ENCODE measurements around the gene JAM3.

The JAM3 gene

DNA sequence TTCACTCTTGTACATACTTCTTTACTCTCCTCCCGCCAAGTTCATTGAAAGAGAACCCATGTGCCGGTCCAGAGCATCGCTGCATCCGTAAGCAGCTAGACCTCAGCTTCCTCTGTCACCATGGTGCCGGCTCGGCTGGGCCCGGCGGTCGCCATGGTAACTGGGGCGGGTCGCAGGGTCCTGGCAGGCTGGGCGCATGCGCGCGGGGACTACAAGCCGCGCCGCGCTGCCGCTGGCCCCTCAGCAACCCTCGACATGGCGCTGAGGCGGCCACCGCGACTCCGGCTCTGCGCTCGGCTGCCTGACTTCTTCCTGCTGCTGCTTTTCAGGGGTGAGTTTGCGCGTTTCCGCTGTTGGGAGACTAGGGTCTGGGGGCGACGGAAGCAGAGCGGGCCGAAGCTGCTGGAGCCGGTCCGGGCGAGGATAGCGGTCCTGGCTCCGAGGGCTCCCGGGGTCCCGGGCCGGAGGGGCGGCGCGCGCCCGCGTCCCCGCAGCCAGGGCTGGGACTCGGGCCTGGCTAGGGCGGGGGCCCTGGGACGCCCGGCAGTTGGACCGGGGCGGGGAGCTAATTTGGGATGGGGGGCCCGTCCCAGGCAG, at the start of gene JAM3:
JAM3 (plus strand) TSS at position 244 of the 597 bp plus-strand sequence; CDS start at position 256, 12 bp downstream.
- DNase-seq: peak; percentile 83

DNA sequence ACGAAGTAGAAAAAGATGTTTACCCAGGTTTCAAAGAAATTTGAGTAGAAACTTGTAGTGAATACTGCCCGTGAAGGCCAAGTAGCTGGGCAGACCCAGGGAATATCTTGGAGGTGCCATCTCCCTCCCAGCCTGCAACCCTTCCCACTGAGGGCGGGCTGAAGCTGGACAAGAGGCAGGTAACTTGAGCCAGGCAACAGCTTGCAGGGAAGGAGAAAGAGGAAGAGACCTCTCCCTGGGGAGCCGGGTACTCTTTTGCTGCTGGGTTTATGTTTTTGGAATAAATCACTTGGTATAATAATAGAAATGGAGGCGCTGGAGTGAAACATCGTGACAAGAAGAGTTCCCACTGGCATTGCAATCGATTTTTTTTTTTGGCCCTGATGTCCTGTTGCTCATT, 49.4 kb upstream of the JAM3 start:
- DNase-seq: peak; percentile 50

DNA sequence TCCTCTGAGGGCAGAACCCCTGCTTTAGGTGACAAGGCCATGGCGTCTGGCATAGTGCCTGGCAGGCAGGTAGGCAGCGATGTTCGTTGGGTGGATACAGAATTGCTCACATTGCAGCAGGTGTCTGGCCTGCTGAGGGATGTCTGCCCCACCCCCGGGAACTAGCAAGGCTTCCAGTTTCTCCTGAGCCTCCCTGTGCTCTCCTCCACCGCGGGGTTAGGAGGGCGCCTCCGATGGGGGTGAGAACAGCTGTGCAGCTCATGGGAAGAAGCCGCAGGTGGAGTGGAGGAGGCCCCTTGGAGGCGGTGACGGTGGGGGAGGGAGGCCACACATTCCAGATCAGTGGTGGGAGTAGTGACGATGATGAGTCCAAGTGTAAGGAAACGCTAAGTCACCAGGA, 48.3 kb upstream of the JAM3 start:
- no peak for DNase-seq

DNA sequence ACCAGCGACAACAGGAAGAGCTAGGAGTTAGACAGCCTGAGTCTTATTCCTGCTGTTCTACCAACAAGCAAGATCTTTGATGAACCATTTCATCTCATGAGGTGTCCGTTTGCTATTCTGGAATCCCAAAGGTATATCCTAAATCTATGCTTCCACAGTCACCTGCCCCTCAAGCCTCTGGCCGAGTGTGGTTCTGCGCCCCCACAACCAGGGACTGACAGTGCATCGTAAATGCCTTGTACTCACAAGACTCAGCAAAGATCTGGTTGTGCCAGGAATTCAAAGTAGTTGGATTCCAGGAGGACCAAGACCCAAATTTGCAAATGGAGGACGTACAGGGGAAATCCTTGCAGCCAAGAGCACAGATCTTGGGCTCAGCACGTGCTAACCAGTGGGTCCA, 47.5 kb upstream of the JAM3 start:
- DNase-seq: no peak

DNA sequence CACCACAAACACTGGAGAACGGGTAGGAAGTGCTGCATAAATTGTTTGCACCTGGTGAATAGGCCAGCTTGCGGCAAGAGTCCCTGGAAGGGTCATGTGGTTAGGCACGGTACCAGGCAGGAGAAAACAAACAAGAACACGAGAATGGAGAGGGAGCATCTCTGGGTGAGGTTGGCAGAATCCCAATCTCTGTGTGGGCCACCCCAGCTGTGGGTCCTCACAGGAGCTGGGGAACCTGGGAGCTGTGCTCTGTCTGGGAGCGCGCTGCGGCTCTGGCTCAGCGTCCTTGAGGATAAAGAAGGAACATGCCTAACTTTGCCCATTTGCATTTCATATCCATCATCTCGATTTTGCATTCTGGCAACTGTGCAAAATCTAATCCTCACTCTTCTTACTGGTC, 46.1 kb upstream of the JAM3 start:
- no peak for DNase-seq

DNA sequence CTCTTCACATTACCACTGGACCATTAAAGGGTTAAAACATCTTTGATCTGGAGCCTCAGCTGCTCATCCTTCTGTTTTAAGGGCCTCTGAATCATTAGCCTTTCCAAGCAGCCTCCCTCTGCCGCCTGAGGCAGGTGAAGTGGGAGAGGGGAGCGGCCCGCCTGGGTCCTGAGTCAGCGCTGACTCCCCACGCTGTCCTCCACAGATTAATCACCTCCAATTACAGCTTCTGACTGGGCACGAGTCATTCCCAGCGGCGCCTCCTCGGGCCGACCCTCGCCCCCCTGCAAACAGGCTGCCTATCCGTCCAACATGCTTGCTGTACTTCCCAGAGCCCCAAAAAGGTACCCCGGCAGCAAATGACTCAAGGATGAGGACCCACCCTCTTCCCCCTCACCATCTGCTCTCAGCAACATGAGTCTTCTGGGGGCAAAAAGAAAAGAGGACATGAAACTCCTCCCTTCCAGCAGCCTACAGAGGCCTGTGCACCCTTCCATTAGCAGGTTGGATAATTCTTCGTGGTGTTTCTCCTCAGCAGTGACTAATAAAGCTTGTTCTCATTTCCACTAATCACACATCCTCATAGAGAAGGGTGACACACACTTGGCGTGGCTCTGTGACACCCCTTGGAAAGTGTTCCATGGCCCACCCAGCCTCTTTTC, 44.3 kb upstream of the JAM3 start:
- DNase-seq: no peak

DNA sequence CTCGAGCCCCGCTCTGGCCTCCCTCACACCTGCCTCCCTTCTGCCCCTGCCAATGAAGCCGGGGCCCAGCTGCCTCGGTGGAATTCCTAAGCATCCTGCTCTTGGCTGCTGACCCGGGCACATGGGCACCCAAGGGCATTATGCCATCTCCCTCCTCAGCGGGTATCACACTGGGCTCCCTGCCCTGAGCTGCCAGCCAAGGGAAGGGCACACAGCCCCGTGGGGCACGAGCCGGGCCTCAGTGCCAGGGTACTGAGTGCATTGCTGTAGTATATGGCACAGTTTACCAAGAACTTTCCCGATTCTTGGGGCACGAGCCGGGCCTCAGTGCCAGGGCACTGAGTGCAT, 43.8 kb upstream of the JAM3 start:
- no peak for DNase-seq

DNA sequence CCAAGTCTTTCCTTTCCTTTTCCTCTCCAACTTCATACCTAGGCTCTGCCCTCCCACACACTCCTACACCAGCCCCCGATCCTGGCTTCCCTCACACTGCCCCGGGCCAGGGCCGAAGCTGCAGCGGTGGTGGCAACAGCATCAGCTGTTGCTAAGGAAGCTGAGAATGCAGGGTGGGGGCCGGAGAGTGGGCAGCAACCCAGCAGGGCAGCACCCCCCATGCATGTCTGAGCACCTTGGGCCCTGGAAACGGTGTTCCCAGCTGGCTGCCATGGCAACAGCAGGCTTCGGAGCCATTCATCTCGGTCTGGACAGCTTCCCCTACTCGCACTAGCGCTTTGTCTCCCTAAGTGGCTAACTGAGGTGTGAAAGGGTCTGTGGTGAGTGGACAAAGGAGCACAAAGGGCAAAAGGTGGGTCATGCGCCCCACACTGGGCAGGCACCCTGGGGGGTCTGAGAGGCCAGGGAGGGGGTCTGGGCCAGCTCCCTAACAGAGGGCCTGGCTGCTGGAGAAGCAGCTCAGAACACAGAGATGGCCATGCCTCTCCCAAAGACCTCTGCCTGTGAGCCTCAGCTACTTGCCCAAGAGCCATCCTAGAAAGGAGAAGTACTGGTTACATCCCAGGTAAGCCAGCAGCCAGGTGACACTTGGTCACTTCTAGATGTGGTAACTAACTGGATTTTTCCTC, 42.1 kb upstream of the JAM3 start:
- DNase-seq: no peak

DNA sequence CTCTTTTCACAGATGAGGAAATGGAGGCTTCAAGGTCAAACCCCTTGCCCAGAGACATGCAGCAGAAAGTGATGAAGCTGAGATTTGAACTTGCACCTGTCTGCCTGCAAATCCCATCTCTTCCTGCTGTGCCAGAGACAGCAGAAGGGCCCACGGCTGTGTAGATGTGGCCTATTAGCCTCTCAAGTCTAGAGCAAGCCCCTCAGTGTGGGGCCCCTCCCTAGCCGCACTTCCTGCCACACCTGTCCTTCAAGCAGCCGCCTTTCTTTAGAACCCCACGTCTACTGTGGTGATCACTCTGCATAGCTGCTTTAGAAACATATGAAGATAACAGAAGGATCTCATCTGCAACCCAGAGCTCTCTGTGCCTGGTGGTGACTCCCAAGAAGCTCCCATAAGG, 41.2 kb upstream of the JAM3 start:
- no peak for DNase-seq

DNA sequence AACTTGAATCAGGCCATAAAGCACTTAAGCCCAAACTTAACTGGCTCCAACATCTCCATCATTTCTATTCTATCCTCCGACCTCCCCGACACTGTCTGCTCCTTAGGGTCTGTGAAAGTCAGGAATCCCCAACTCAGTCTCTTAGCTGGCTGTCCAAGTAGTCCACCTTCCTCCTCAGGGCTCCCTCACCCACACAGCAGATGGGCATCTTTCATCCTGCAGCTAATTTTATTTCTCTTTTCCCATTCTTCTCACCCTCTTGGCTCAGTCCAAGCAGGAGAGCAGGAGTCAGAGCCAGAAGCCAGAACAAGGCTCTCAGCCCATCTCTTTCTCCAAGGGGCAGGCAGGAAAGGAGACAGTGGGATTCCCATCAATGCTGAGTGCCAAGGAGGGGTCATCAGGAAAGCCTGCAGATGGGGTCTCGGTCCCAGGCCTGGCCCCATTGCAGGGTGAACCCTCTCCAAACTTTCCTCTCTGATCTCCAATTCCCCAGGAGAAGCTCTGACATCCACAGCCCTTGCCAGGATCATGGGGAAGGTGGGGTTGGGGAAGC, 40.4 kb upstream of the JAM3 start:
- no peak for DNase-seq

DNA sequence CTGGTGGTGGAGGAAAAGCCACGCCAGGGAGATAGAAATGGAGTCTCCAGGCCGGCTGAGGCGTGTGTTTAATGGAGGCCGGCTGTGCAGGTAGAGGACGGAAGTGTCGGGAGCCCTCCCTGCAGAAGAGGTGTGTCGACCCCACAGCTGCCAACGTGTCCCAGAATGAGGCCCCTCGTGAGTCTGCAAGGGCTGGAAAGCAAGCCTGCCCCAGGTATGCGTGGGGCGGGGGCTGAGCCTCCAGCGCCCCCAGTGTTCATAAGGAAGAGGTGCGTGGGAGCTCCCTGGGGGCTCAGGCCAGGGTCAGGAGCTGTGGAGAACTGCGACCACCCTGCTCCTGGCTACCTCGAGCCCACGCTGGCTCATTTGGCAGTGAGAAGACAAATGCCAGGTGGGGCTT, 38.0 kb upstream of the JAM3 start:
- no peak for DNase-seq

DNA sequence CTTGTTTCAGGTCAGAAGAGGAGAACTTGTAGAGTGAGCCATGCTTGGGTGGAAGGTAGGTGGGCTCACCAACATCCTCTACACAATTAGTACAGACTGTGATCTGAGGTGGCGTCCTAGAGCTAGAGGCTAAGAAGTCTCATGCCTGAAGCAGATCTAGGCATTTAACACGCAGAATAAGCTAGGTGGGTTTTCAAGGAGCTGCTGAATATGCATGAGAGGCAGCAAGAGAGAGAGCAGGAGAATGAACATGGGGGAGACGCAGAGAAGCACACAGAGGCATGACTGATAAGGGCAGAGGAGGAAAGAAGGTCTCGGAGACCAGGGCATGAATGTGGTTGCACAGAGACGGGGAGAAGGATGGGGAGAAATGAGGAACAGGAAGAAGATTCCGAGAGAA, 36.8 kb upstream of the JAM3 start:
- no peak for DNase-seq

DNA sequence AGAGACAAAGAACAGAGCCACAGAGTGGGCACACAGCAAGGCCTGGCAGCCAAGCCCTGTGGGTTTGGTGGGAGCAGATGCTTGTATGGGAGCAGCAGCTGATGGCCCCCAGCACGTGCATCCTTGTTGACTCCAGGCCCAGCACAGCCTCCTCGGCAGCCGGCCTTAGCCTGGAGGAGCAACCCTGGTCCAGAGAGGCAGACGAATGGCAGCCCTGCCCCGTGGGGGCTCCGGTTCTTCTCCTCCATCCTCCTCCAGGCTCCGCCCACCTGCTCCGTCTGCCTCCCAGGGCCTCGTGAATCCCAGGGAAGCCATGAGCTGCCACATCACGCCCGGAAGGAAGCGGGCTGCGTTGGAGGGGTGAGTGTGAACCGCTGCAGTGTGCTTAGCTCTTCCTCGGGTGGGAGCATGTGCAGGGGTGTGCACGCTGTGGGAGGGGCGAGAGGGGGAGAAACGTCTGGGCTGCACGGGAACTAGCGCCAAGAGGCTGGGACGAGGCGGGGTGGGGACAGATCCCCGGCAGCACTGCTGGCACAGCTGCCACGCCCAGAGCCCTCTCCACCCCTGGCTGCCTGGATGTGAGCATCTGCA, 36.3 kb upstream of the JAM3 start:
- peak; percentile 42 for DNase-seq

DNA sequence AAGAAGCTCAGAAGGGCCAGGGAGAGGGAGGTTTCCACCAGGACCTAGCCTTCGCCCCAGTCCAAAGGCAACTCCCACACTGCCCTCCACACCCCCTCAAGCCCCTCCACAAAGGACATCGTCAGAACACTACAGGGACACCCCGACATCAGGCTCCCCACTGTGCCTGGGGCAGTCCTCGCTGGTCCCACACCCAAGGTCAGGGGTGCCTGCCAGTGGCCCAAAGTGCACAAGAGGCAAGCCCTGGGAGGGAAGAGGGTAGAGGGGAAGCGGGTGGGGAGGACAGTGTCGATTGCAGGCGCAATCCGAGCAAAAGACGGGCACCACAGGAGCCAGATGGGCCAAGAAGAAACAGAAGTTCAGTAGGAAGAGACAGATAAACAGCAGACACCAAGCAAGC, 35.6 kb upstream of the JAM3 start:
- DNase-seq: no peak

DNA sequence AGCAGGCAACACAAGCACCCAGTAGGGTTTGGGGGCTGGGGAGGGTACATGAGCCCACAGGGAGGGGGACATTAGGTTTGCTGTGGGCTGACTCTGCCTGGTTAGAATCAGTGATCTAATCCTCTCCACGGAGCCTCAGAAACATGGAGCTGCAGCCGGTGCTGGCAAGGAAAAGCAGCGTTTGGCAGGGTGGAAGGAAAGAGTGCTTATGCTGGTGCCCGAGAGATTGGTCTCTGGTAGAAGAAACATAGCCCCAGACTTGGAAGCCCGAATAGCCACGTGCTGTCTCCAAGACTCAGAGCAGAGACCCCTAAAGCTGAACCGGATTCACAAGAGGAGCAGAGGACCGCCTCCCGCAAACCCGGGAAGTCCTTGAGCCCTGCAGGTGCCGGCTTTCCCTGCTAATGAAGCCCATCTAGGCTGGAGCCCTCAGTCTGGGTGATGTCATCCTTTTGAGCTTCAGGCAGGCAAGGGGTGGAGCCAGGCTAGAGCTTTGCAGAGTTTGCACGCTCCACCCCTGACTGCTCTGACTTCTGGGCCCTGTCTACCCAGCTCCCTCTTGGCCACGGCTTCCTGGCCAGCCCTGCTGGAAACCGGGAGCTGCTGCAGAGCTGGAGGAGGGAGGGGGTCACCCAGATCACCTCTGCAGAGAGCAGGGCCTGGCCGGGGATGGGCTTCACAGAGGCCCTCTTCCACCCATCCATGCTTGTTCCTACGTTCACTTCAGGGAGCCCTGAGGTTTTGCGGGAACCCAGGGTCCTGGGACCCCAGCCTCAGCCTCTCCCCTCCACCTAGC, 35.0 kb upstream of the JAM3 start:
- DNase-seq: peak; percentile 92

DNA sequence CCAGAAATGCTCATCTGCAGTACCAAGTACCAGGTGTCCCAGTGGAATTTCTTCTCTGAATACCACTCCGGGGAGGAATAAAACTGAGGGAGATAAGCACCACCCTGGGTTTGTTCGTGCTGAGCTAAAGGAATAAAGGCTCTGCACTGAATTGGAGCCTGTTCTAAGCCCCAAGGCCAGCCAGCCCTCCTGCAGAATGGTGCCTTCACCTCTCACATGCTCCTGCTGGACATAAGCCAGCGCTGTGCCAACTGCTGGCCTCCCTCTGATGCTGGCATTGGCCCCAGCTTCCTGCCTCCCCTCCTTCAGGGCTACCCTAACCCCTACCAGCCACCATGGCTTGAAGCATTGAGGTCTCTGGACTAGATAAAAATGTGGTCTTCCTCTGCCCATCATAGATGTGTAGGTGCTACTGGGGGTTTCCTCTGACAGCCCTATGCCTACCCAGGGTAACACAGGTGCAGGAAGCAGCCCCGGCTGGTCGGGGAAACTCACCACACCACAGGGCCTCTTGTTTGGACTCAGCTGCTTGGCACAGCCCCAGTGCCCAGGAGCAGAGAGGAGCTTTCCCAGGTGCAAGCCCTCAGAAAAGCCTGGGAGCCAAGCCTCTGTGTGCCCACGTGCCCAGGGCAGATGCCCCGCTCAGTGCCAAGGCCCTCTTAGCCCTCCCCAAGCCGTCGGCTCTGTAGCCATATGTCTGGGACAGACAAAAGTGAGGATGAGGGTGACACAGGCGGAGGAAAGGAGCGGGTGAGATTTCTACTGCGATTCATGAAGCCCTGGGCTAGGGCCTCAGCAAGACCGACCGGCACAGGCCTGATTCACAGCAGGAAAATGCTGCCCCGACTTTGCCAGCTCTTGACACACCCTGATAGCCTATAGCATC, 34.1 kb upstream of the JAM3 start:
- no peak for DNase-seq

DNA sequence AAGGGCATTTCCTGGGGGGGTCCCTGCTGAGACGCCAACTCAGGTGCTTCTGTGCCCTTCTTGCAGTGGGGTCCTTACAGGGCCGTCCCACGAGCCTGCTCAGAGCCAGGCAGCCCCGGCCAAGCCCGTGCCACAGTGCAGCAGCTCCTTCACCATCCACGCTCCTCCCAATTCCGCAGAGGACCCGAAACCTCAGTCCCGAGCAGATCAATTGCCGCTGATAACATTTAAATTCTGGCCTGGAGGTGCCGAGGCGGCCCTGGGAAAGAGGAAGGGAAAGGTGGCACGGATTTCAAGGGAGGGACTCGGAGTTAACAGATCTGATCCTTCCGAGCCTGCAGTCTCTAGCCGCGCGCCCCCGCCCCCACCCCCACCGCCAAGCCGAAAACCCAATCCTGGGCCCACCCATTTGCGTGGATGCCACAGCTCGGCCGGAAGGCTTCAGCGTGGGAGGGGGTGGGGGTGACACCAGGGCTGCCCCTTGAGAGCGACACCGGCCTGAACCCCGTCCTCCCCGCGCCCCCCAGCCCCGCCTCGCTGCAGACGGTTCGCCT, 32.3 kb upstream of the JAM3 start:
- no peak for DNase-seq

DNA sequence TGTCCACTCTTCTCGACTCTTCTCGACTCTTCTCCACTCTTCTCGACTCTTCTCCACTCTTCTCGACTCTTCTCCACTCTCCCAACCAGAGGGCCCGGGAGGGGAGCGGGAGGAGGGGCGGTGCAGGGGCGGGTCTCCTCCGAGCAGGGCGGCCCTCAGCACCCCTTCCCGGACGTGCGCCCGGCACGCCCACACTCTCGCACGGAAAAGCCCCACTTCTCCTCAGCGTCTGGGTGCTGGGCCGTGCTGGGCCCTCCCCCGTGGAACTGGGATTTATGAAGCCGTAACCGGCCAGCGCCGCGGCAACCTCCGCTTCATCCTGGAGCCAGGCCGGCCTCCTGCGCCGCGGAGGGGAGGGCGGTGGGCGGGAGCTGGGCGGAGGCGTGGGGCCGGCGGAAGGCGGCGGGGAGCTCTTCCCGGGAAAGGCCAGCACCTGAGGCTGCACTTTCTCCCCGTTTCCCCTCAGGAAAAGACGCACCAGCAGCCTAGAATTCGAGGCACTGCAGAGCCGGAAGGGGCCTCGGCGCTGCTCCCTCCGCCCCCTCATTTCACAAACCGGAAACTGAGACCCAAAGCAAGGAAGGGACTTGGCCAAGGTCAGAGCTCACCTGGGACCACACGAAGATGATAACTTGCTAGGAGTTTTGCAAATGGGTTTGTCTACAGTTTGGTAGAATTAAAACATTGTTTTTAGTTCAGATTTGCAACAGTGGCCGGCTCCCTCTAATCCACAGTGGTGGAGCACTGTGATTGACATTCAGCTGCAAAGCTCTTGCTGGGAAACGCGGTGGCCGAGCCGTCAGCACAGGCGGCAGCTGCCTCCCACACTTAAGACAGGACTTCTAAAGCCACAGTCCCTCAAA, 31.6 kb upstream of the JAM3 start:
- DNase-seq: peak; percentile 77

DNA sequence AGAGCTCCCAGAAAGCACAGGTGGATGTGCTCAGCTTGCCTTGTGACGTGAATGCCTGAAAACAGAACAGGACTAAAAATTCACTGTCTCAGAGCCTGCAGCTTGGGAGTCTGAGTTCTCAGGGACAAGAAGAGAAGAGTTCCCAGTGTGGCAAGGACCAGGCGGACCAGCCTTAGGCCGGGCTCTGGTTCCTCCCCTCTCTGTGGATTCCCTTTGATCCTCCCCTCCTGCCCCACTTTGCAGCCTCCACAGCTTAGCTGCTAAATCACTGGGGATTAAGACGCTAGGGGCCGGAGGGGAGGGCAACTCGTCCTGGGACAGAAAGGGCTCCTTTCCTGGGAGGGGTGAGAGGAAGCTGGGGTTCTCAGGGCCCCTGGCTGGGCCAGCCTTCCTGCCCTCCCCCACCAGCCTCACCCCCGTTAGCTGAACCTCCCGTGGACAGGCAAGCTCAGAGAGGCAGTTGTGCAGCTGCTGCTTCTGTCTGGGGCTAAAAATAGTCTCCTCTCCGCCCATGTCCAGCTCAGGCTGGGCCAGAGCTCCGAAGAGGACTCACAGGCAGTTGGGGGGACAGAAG, 29.9 kb upstream of the JAM3 start:
- no peak for DNase-seq

DNA sequence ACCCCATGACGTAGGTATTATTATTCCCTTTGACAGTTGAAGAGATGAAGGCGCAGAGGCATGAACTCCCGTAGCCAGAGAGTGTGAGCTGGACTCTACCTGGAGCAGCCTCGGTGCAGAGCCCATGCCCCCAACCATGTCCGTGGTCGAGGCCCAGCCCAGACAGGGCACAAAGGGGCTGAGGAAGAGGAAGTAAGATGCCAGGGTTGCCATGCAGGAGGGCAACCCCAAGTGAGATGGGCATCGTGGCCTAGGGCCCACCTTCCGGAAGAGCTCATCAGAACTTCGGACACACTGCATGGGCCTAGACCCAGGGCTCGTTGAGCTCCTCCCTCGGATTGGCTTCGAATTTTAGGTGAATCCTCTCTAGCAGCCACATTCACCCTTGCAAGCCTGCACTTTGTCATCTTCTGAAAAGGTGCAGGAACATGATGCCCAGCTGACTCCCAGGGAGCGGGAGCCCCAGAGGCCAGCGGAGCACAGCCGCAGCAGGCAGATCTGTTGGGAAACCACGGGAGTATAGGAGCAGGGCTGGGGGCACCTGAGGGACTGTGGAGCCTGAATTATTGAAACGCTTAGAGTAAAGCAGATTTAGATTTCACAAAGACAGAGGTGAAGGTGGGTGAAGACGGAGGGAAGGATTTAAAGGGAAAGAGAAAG, 29.0 kb upstream of the JAM3 start:
- no peak for DNase-seq
